Activated CD4-positive, alpha-beta T cell treated with anti-CD3 and anti-CD28 coated beads, Interleukin-2, amount 10 ng/mL, durations not matched to agents 7 days and 5 days (primary cell): Measurements from ENCODE around the gene EPB41L5. TPM values are rescaled to one million over a fixed set of nuclear protein-coding genes. Genes with fewer than 3 reads are reported as not detected.
A peak's percentile ranks its signal among the peaks of the same experiment; 100 is the strongest.
"Not testable (repeated sequence)": the region's sequence is repeated elsewhere in the genome, so short reads cannot be mapped to it uniquely, and the experiment has no call there.

Experiments used
- CTCF ChIA-PET: fragments of 350-600 bp; sonication (Branson Sonifier 250); formaldehyde crosslinking; loops from one replicate; lab custom pipeline; 2021; ENCODE audit warnings: antibody characterized with exemption; lab: Charles Lee
- POLR2A ChIA-PET: fragments of 350-600 bp; sonication (Branson Sonifier 250); formaldehyde crosslinking; loops from one replicate; lab custom pipeline; 2021; ENCODE audit warnings: antibody characterized with exemption; lab: Charles Lee
- DNase-seq: peaks from one replicate; pipeline ENCODE4 v3.0.0-alpha.2; 2020
- H3K27ac Mint-ChIP-seq: one replicate; pipeline ENCODE4 v1.8.0; 2021; ENCODE audit warnings: mild to moderate bottlenecking, moderate library complexity, mixed read lengths
- H3K27me3 Mint-ChIP-seq: one replicate; pipeline ENCODE4 v1.8.0; 2021; ENCODE audit warnings: mixed read lengths
- H3K36me3 Mint-ChIP-seq: one replicate; pipeline ENCODE4 v1.8.0; 2021; ENCODE audit warnings: low read depth, mixed read lengths
- H3K4me1 Mint-ChIP-seq: one replicate; pipeline ENCODE4 v1.8.0; 2021; ENCODE audit warnings: mixed read lengths
- H3K4me3 Mint-ChIP-seq: one replicate; pipeline ENCODE4 v1.8.0; 2021; ENCODE audit warnings: mild to moderate bottlenecking, moderate library complexity, mixed read lengths
- H3K9me3 Mint-ChIP-seq: one replicate; pipeline ENCODE4 v1.8.0; 2021; ENCODE audit warnings: mixed read lengths
- total RNA-seq, 2 experiments: library from RNA; stranded (reverse); gene quantifications; one replicate each; pipeline ENCODE4 v1.2.3, GENCODE V29; 2021

EPB41L5 gene
- total RNA-seq, 2 experiments from 2014 or later = 3.4 to 3.7 TPM

DNA sequence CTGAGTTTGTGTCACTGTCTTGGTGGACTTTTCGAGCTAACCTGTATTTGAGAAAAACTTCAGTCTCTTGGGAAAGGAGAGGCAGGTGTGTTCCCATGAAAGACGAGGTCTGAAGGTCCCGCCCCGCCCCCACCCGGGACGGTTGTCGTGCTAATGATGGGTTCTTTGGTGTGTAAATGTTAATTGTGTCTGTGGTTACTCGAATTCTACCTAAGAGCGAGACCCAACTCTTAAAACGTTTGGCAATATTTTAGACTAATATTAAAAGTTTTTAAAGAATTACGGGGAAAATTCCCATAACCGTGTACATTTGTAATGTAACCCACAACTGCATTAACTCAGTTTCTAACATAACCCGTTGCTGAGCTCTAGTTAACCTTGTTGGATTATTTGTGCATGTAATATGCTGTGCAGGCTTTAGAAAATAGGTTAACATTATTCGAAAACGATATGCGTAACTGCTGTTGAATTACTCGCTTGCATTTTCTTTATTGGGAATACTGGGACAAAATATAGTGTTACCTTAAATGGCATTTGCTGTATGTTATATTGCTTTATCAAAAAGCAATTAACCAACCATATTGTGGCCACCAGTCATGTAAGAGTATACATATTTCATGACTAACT lies 833 bp downstream of the EPB41L5 start:
- no peak for DNase-seq
- peak overlapping the region; percentile 50 for H3K27ac Mint-ChIP-seq
- H3K36me3 Mint-ChIP-seq = no peaks in the 10 kb centered on the region
- POLR2A ChIA-PET = no interaction called here
- peaks cover 11% of the 10 kb centered on the region for H3K27me3 Mint-ChIP-seq
- H3K4me1 Mint-ChIP-seq = peaks cover 21% of the 10 kb centered on the region
- H3K4me3 Mint-ChIP-seq = peak overlapping the region; percentile 74
- H3K9me3 Mint-ChIP-seq = no peaks in the 10 kb centered on the region
- CTCF ChIA-PET = no interaction called here

DNA sequence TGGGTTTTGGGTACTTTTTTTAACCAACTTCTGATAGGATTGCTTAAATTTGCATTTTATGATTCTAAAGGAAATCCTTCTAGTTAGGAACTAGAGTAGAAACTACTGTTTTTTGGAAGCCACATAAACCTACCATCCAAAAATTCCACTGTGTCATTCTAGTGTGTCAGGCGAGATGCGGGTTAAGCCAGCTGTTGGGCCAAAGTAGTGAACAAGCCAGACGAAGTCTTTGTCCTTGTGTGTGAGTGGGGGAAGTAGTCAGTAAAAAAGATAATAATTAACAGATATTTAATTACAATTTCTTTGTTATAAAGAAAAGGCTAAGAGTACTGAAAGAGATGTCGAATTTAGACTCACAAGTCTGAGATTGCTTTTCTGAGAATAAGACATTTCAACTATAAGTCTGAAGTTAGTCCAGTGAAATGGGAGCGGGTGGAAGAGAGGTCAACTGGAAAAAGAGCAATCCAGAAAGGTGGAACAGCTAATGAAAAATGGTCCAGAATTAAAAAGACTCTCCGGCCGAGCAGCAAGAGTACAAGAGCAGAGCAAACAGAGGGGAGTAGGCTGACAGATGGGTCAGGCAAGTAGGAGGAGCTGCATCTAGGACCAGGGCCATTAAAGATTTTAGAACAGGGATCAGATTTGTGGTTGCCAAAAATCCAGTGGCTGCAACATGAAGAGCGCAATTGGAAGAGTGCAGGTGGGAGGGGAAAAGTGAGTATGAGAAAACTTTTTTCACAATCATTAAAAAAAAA lies 1.5 kb downstream of the EPB41L5 start:
- Mint-ChIP-seq H3K4me1 (peaks cover 21% of the 10 kb centered on the region), H3K9me3 (no peaks in the 10 kb centered on the region), H3K27ac (no peak overlapping the region), H3K27me3 (peaks cover 11% of the 10 kb centered on the region), H3K4me3 (peak overlapping the region; percentile 74), H3K36me3 (no peaks in the 10 kb centered on the region)
- no peak for DNase-seq
- POLR2A ChIA-PET = no interaction called here
- CTCF ChIA-PET = no interaction called here

DNA sequence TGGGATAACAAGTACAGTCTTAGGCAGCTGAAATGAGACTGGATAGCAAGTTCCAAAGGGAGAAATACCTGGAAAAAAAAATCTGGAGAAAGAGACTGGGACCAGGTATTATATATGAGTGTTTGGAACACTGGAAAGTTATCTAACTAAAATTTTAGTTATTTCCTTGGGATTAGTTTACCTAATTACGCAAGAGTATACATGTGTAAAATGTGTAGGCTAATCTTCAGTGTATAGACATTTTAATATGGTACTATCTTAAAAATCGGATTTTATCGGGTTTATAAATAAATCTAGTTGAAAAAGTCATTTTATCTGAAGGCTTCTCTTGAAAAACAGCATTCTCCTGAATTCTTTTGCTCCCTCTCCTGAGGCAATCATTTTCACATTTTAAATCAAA lies 3.9 kb downstream of the EPB41L5 start:
- ChIA-PET CTCF (interaction anchor here (1.0 kb wide), 1 partner anchor 13 kb away, joined by 3 read pairs; no protein-coding TSS in a partner anchor), POLR2A (no interaction called here)
- H3K4me3 Mint-ChIP-seq = no peak overlapping the region
- peaks cover 21% of the 10 kb centered on the region for H3K4me1 Mint-ChIP-seq
- H3K9me3 Mint-ChIP-seq = no peaks in the 10 kb centered on the region
- H3K36me3 Mint-ChIP-seq = no peaks in the 10 kb centered on the region
- peaks cover 9% of the 10 kb centered on the region for H3K27me3 Mint-ChIP-seq
- no peak for DNase-seq
- H3K27ac Mint-ChIP-seq = no peak overlapping the region

DNA sequence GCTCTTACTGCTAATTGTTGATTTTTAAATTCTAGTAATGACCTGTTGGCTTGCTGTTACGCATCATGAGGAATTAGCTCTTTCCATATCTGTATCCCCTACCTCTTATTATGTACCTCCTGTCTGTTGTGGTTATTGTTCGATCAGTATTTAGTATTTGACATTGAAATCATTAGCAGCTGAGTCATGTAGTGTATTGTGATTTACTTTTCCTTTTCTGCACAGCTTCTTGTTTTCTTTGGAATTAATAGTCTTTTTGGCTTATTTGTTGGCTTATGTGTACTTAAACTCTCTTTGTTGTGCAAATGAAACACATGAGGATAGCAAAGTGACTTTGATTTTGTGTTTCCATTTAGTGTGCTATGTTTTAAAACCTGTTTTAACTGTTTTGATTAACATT lies 4.3 kb downstream of the EPB41L5 start:
- H3K36me3 Mint-ChIP-seq = no peaks in the 10 kb centered on the region
- CTCF ChIA-PET = interaction anchor here (0.6 to 1.0 kb wide), 3 partner anchors 14 to 1789 kb away, joined by 3 to 4 read pairs (median 3); no protein-coding TSS in a partner anchor
- POLR2A ChIA-PET = no interaction called here

DNA sequence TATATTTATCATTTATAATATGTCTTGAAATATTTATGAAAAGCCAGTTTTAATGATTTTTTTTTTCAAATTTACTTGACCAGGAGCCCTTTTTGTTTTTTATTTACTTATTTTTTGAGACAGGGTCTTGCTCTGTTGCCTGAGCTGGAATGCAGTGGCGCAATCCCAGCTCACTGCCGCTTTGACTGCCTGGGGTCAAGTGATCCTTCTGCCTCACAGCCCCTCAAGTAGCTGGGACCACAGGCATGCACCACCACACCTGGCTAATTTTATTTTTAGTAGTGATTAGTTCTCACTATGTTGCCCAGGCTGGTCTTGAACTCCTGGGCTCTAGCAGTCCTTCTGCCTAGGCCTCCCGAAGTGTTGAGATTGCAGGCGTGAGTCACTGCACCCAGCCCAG lies 5.7 kb downstream of the EPB41L5 start:
- H3K27ac Mint-ChIP-seq = no peak overlapping the region
- ChIA-PET POLR2A (no interaction called here), CTCF (interaction anchor here (1.3 kb wide), 2 partner anchors 9 to 10 kb away, joined by 3 read pairs; no protein-coding TSS in a partner anchor)
- no peak for DNase-seq
- peaks cover 12% of the 10 kb centered on the region for H3K4me1 Mint-ChIP-seq
- peaks cover 8% of the 10 kb centered on the region for H3K9me3 Mint-ChIP-seq
- H3K27me3 Mint-ChIP-seq = peaks cover 9% of the 10 kb centered on the region
- no peaks in the 10 kb centered on the region for H3K36me3 Mint-ChIP-seq
- no peak overlapping the region for H3K4me3 Mint-ChIP-seq

More for the DNA sequence above, 4.3 kb downstream of the EPB41L5 start:
- peaks cover 9% of the 10 kb centered on the region for H3K27me3 Mint-ChIP-seq
- peaks cover 19% of the 10 kb centered on the region for H3K4me1 Mint-ChIP-seq
- H3K4me3 Mint-ChIP-seq = no peak overlapping the region
- no peak for DNase-seq
- H3K27ac Mint-ChIP-seq = no peak overlapping the region
- H3K9me3 Mint-ChIP-seq = no peaks in the 10 kb centered on the region

DNA sequence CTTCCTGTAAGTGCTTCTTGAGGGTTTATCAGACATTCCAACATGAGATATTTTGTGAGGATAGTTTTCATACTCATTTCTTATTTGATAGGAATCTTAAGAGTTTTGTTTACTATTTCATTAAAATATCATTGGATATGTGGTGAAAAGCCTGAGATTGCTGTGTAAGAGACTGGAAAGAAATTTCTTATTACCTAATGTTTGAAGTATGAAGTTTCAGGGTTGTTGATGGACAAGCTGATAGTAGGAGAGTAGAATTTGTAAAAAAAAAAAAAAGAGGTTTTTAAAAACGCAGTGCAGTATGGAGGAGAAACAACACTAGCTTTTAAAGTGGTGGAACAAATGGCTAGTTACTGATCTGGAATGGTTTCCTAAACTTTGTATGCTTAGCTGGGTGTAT lies 7.7 kb downstream of the EPB41L5 start:
- CTCF ChIA-PET = no interaction called here
- POLR2A ChIA-PET = no interaction called here
- Mint-ChIP-seq H3K9me3 (peaks cover 17% of the 10 kb centered on the region), H3K4me1 (no peaks in the 10 kb centered on the region), H3K4me3 (no peak overlapping the region), H3K36me3 (no peaks in the 10 kb centered on the region), H3K27me3 (no peaks in the 10 kb centered on the region), H3K27ac (no peak overlapping the region)
- no peak for DNase-seq

DNA sequence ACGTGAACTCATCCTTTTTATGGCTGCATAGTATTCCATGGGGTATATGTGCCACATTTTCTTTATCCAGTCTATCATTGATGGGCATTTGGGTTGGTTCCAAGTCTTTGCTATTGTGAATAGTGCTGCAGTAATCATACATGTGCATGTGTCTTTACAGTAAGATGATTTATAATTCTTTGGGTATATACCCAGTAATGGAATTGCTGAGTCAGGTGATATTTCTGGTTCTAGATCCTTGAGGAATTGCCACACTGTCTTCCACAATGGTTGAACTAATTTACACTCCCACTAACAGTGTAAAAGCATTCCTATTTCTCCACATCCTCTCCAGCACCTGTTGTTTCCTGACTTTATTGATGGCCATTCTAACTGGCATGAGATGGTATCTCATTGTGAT lies 9.6 kb downstream of the EPB41L5 start:
- H3K27ac Mint-ChIP-seq, H3K27me3 Mint-ChIP-seq, H3K4me1 Mint-ChIP-seq, H3K4me3 Mint-ChIP-seq, POLR2A ChIA-PET, DNase-seq, H3K36me3 Mint-ChIP-seq: not testable (repeated sequence)
- CTCF ChIA-PET = interaction anchor here (0.6 kb wide), 1 partner anchor 43 kb away, joined by 3 read pairs; no protein-coding TSS in a partner anchor
- peaks cover 20% of the 10 kb centered on the region for H3K9me3 Mint-ChIP-seq

DNA sequence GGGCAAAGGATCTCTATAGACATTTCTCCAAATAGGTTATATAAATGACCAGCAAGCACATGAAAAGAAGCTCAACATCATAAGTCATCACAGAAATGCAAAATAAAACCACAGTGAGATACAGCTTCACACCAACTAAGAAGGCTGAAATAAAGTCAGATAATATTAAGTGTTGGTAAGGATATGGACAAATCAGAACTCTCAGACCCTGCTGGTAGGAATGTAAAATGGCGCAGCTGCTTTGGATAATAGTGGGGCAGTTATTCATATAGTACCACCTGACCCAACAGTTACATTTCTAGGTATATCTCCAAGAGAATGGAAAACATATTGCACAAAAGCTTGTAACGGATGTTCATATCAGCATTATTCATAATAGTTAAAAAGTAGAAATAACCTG lies 14.0 kb downstream of the EPB41L5 start:
- ChIA-PET CTCF (interaction anchor here (1.5 kb wide), 1 partner anchor 8 kb away, joined by 3 read pairs; no protein-coding TSS in a partner anchor), POLR2A (no interaction called here)
- H3K36me3 Mint-ChIP-seq = no peaks in the 10 kb centered on the region
- H3K27ac Mint-ChIP-seq = no peak overlapping the region
- DNase-seq = no peak
- no peaks in the 10 kb centered on the region for H3K27me3 Mint-ChIP-seq
- no peaks in the 10 kb centered on the region for H3K4me1 Mint-ChIP-seq
- peaks cover 20% of the 10 kb centered on the region for H3K9me3 Mint-ChIP-seq
- H3K4me3 Mint-ChIP-seq = no peak overlapping the region

DNA sequence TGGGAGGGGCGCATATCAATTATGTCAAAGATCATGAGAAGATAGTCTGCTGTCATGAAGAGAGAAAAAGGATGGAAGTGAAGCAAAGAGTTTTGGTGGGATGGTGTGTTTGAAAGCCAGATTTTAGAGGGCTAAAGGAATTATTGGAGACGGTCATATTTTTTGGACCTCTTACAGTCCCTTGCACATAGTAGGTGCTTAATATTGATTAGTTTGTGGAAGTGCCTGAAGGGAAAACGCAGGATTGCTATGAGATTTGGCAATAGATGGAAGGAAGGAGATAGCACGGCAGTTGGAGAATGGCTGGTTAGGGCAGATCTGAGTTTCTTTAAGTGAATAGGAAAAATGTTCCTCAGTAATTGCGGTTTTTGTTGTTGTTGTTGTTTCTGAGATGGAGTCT lies 15.9 kb downstream of the EPB41L5 start:
- no peak for DNase-seq
- H3K4me3 Mint-ChIP-seq = no peak overlapping the region
- no peak overlapping the region for H3K27ac Mint-ChIP-seq
- peaks cover 11% of the 10 kb centered on the region for H3K9me3 Mint-ChIP-seq
- H3K27me3 Mint-ChIP-seq = no peaks in the 10 kb centered on the region
- H3K4me1 Mint-ChIP-seq = no peaks in the 10 kb centered on the region
- H3K36me3 Mint-ChIP-seq = no peaks in the 10 kb centered on the region
- CTCF ChIA-PET = interaction anchor here (1.3 kb wide), 1 partner anchor 17 kb away, joined by 3 read pairs; no protein-coding TSS in a partner anchor
- POLR2A ChIA-PET = no interaction called here

DNA sequence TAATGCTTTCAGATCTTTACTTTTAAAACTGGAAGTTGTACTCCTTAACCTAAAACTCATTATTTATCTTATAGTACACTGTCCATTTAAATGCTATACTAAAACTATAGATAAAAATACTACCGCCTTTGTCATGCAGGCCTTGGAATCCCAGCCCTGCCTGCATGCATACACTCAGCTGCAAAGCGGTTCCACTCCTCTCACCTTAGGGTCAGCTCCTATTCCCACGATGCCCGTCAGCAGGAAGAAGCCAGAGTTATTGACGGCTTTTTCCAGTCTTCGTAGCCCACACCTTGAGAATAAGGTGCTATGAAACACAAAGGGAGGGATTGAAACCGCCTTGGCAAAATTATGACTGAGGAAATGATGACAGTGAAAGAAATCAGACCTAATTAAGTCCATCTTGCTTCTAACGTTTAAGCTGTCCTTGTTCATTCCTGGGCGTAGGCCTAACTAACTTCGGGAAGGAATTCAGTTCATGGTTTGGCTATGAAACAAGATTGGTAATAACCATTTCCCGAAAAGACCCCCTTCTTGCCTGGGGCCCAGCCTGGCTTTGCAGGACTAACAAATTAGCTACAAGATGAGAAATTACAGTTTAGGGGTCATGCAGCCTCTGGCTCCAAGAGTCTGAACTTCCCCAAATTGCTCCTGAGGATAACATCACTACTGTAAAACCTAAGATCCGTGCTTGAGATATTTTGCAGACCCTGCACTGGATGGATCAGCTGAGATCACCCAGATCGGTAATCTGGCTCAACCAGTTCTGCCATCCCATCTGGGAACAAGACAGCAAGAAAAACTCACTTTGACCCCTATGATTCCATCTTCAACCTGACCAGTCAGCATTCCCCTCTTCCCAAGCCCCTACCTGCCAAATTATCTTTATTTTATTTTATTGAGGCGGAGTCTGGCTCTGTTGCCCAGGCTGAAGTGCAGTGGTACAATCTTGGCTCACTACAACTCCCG lies 17.1 kb downstream of the EPB41L5 start:
- Mint-ChIP-seq H3K4me1 (no peaks in the 10 kb centered on the region), H3K4me3 (no peak overlapping the region), H3K27ac (no peak overlapping the region), H3K9me3 (peaks cover 4% of the 10 kb centered on the region), H3K27me3 (no peaks in the 10 kb centered on the region), H3K36me3 (no peaks in the 10 kb centered on the region)
- no peak for DNase-seq
- POLR2A ChIA-PET = no interaction called here
- CTCF ChIA-PET = interaction anchor here (1.3 kb wide), 1 partner anchor 18 kb away, joined by 3 read pairs; no protein-coding TSS in a partner anchor

DNA sequence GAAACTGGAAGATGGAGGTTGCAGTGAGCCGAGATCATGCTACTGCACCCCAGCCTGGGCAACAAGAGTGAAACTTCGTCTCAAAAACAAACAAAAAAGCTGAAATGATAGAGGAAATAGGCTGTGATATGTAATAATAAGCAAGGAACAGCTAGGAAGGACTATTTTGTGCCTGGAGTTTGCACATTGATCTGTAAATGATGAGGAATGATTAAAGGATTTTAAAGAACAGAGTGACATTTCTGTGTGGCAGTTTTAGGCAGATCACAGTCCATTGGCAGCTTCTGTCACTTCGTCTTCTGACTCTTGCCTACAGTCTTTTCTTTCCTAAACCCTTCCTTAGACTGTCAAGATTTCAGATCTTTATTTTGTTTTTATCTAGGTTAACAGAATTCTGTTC lies 19.4 kb downstream of the EPB41L5 start:
- no peaks in the 10 kb centered on the region for H3K9me3 Mint-ChIP-seq
- POLR2A ChIA-PET = no interaction called here
- no peak for DNase-seq
- H3K27ac Mint-ChIP-seq = no peak overlapping the region
- H3K4me1 Mint-ChIP-seq = no peaks in the 10 kb centered on the region
- H3K36me3 Mint-ChIP-seq = no peaks in the 10 kb centered on the region
- H3K4me3 Mint-ChIP-seq = no peak overlapping the region
- CTCF ChIA-PET = no interaction called here
- H3K27me3 Mint-ChIP-seq = no peaks in the 10 kb centered on the region

DNA sequence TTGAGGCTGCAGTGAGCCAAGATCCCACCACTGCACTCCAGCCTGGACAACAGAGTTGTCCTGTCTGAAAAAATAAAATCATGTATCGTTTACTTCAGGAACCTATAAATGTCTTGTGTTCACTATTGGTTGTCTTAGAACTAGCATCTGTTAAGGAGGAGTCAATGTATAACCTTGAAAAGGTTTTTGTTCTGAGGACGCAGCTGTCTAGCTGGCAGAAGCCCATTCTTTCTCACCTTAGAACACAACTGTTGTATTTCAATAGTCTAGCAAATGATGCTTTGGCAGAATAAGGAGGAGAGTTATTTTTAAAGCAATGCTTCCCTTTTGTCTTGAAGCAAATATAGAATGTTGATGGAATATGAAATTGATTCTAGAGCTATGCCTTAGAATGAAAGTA lies 21.1 kb downstream of the EPB41L5 start:
- DNase-seq = no peak
- Mint-ChIP-seq H3K36me3 (no peaks in the 10 kb centered on the region), H3K27ac (no peak overlapping the region), H3K9me3 (peaks cover 2% of the 10 kb centered on the region), H3K4me3 (no peak overlapping the region), H3K27me3 (no peaks in the 10 kb centered on the region), H3K4me1 (peaks cover 2% of the 10 kb centered on the region)
- ChIA-PET CTCF (no interaction called here), POLR2A (no interaction called here)
